ENCODE data around the gene PARD3B.

DNA sequence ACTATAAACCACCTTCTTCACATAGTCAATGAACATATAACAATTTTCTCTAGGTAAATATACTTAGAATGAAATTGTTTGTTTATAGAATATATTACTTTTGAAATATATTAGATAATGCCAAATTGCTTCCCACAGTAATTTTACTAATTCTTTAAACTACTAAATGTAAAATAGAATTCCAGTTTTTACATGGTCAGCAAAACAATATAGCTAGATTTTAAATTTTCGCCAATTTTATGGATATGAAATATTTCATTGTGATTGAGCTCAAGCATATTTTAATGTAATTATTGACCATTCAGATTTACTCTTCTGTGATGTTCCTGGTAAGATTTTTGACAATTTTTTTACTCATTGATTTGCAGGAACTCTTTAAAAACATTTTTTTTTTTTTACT lies 444.6 kb downstream of the PARD3B start:
- no peak for TF ChIP-seq CTCF (conservative IDR thresholded peaks at IDR 0.05)
- TF ChIP-seq EZH2 (IDR thresholded peaks at IDR 0.05; ENCODE audit: low read depth) = no peak

Data from PC-9 (cell line).